ENCODE results near the gene PLCD3. TPM values are rescaled to one million over a fixed set of nuclear protein-coding genes. Genes with fewer than 3 reads are reported as not detected.
A peak's percentile ranks its signal among the peaks of the same experiment; 100 is the strongest.
"Not testable (repeated sequence)": the region's sequence is repeated elsewhere in the genome, so short reads cannot be mapped to it uniquely, and the experiment has no call there.

PLCD3 gene
- total RNA-seq, 1 experiment from 2014 or later, result 35.1 TPM

- ChIA-PET CTCF (interaction anchor here (1.0 kb wide), 1 partner anchor 8 kb away, joined by 3 read pairs; the partner anchor contains the start of gene ACBD4), POLR2A (ENCODE audit: unreplicated experiment) (no interaction called here)
- peak overlapping the region; percentile 48 for H2AFZ ChIP-seq (ENCODE audit: low read length)
- intact Hi-C loops (cut with micrococcal nuclease), result no loop called here
- ATAC-seq (peak; percentile 23), DNase-seq (peak; percentile 78)
- H3K9ac ChIP-seq (ENCODE audit: low read length), result peak overlapping the region; percentile 34
- peak overlapping the region; percentile 72 for H3K4me2 ChIP-seq (ENCODE audit: low read length)
- H3K79me2 ChIP-seq (ENCODE audit: low read length), result peaks cover 76% of the 10 kb centered on the region
- H3K9me3 ChIP-seq (ENCODE audit: low read length), result no peaks in the 10 kb centered on the region
- TF ChIP-seq EZH2phosphoT487 (IDR thresholded peaks at IDR 0.05; ENCODE audit: borderline replicate concordance, low read length), result no peak
- TF ChIP-seq EZH2 (IDR thresholded peaks at IDR 0.05; ENCODE audit: low read length, unreplicated experiment), result no peak
- TF ChIP-seq, protein P1, sequence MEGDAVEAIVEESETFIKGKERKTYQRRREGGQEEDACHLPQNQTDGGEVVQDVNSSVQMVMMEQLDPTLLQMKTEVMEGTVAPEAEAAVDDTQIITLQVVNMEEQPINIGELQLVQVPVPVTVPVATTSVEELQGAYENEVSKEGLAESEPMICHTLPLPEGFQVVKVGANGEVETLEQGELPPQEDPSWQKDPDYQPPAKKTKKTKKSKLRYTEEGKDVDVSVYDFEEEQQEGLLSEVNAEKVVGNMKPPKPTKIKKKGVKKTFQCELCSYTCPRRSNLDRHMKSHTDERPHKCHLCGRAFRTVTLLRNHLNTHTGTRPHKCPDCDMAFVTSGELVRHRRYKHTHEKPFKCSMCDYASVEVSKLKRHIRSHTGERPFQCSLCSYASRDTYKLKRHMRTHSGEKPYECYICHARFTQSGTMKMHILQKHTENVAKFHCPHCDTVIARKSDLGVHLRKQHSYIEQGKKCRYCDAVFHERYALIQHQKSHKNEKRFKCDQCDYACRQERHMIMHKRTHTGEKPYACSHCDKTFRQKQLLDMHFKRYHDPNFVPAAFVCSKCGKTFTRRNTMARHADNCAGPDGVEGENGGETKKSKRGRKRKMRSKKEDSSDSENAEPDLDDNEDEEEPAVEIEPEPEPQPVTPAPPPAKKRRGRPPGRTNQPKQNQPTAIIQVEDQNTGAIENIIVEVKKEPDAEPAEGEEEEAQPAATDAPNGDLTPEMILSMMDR (conservative IDR thresholded peaks at IDR 0.05; ENCODE audit: low read depth, low read length), result no peak
- peak overlapping the region; percentile 24; the same call in 1 of the 2 replicates for H3K4me3 ChIP-seq (ENCODE audit: low read length)
- no TSS peak for BruUV-seq (replicated peaks)
- no peaks in the 10 kb centered on the region for H3F3A ChIP-seq (ENCODE audit: low read length, unreplicated experiment)
- H3K4me1 ChIP-seq (ENCODE audit: insufficient read depth, low read length), result peaks cover 72% of the 10 kb centered on the region
- H3K9me2 ChIP-seq (replicated peaks; ENCODE audit: low read length), result no peaks in the 10 kb centered on the region
- H4K20me1 ChIP-seq (ENCODE audit: low read length), result no peaks in the 10 kb centered on the region
- peak overlapping the region; percentile 68 for H3K27ac ChIP-seq (ENCODE audit: low read length)
- H3K27me3 ChIP-seq (ENCODE audit: low read length), result no peaks in the 10 kb centered on the region
- no peaks in the 10 kb centered on the region for H3K36me3 ChIP-seq (ENCODE audit: low read depth, low read length)
These were observed 4.6 kb downstream of the PLCD3 start for GRCh38 chr17:45127548-45128300.

DNA sequence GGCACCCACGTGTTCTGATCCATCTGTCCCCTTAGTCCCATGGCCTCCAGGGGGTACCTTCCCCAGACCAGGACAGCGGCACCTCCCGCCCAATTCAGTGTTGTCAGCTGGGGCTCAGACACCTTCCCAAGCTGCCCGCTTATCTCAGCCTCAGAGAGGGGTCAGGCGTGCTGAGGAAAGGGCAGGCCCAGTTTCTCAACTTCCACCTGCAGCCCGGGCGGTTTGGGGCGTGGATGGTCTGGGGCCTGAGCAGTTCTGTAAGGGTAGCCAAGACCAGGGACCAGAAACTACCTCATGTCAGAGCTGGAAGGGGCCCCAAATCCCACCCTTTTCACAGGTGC, 5.1 kb downstream of the PLCD3 start:
- Histone ChIP-seq H3K4me2 (ENCODE audit: low read length) (peak overlapping the region; percentile 72), H3K36me3 (ENCODE audit: low read depth, low read length) (no peaks in the 10 kb centered on the region), H3K9me3 (ENCODE audit: low read length) (no peaks in the 10 kb centered on the region), H3F3A (ENCODE audit: low read length, unreplicated experiment) (no peaks in the 10 kb centered on the region), H3K9me2 (replicated peaks; ENCODE audit: low read length) (no peaks in the 10 kb centered on the region), H3K4me1 (ENCODE audit: insufficient read depth, low read length) (peaks cover 78% of the 10 kb centered on the region), H3K4me3 (ENCODE audit: low read length) (no peak overlapping the region), H4K20me1 (ENCODE audit: low read length) (no peaks in the 10 kb centered on the region), H3K27ac (ENCODE audit: low read length) (peak overlapping the region; percentile 68), H3K27me3 (ENCODE audit: low read length) (no peaks in the 10 kb centered on the region), H3K79me2 (ENCODE audit: low read length) (peaks cover 81% of the 10 kb centered on the region), H2AFZ (ENCODE audit: low read length) (no peak overlapping the region; the same call in 1 of the 2 replicates), H3K9ac (ENCODE audit: low read length) (peak overlapping the region; percentile 34)
- ATAC-seq (no peak), DNase-seq (no peak)
- intact Hi-C loops (cut with micrococcal nuclease), result no loop called here
- CTCF ChIA-PET, result interaction anchor here (0.6 to 1.0 kb wide), 2 partner anchors 8 to 63 kb away, joined by 3 read pairs; partner anchors contain the start of gene ACBD4
- POLR2A ChIA-PET (ENCODE audit: unreplicated experiment), result no interaction called here
- BruUV-seq (replicated peaks), result no TSS peak
- no peak for TF ChIP-seq EZH2phosphoT487 (IDR thresholded peaks at IDR 0.05; ENCODE audit: borderline replicate concordance, low read length)
- no peak for TF ChIP-seq EZH2 (IDR thresholded peaks at IDR 0.05; ENCODE audit: low read length, unreplicated experiment)
- TF ChIP-seq, protein P1 (conservative IDR thresholded peaks at IDR 0.05; ENCODE audit: low read depth, low read length), result no peak

GRCh38 chr17:45125509-45125908, 6.8 kb downstream of the PLCD3 start:
- TF ChIP-seq EZH2 (IDR thresholded peaks at IDR 0.05; ENCODE audit: low read length, unreplicated experiment) (no peak), EZH2phosphoT487 (IDR thresholded peaks at IDR 0.05; ENCODE audit: borderline replicate concordance, low read length) (no peak)
- TF ChIP-seq, protein P1 (conservative IDR thresholded peaks at IDR 0.05; ENCODE audit: low read depth, low read length), result no peak
- H3K9me2 ChIP-seq (replicated peaks; ENCODE audit: low read length), result no peaks in the 10 kb centered on the region
- H3F3A ChIP-seq (ENCODE audit: low read length, unreplicated experiment), result no peaks in the 10 kb centered on the region
- BruUV-seq (replicated peaks), result no TSS peak
- peaks cover 68% of the 10 kb centered on the region for H3K4me1 ChIP-seq (ENCODE audit: insufficient read depth, low read length)
- no peaks in the 10 kb centered on the region for H3K9me3 ChIP-seq (ENCODE audit: low read length)
- H3K79me2 ChIP-seq (ENCODE audit: low read length), result peaks cover 71% of the 10 kb centered on the region
- H3K9ac ChIP-seq (ENCODE audit: low read length), result no peak overlapping the region
- H3K4me3 ChIP-seq (ENCODE audit: low read length), result no peak overlapping the region
- ATAC-seq (no peak), DNase-seq (no peak)
- no peak overlapping the region for H3K4me2 ChIP-seq (ENCODE audit: low read length)
- H3K36me3 ChIP-seq (ENCODE audit: low read depth, low read length), result no peaks in the 10 kb centered on the region
- ChIA-PET POLR2A (ENCODE audit: unreplicated experiment) (no interaction called here), CTCF (no interaction called here)
- intact Hi-C loops (cut with micrococcal nuclease), result no loop called here
- H3K27me3 ChIP-seq (ENCODE audit: low read length), result no peaks in the 10 kb centered on the region
- 0 out of 2 replicates have a peak overlapping the region, but pooled peaks have one; percentile 94 for H3K27ac ChIP-seq (ENCODE audit: low read length)
- H4K20me1 ChIP-seq (ENCODE audit: low read length), result no peaks in the 10 kb centered on the region
- no peak overlapping the region for H2AFZ ChIP-seq (ENCODE audit: low read length)

- peak overlapping the region; percentile 76 for H3K4me2 ChIP-seq (ENCODE audit: low read length)
- CTCF ChIA-PET; H3F3A ChIP-seq (ENCODE audit: low read length, unreplicated experiment); H3K36me3 ChIP-seq (ENCODE audit: low read depth, low read length); H3K9me3 ChIP-seq (ENCODE audit: low read length); H3K9me2 ChIP-seq (replicated peaks; ENCODE audit: low read length); H2AFZ ChIP-seq (ENCODE audit: low read length); ATAC-seq; H3K4me3 ChIP-seq (ENCODE audit: low read length); intact Hi-C loops (cut with micrococcal nuclease); DNase-seq; H4K20me1 ChIP-seq (ENCODE audit: low read length); POLR2A ChIA-PET (ENCODE audit: unreplicated experiment); H3K27me3 ChIP-seq (ENCODE audit: low read length); BruUV-seq (replicated peaks): not testable (repeated sequence)
- peak overlapping the region; percentile 74 for H3K9ac ChIP-seq (ENCODE audit: low read length)
- H3K4me1 ChIP-seq (ENCODE audit: insufficient read depth, low read length), result peaks cover 61% of the 10 kb centered on the region
- peaks cover 63% of the 10 kb centered on the region for H3K79me2 ChIP-seq (ENCODE audit: low read length)
- peak overlapping the region; percentile 94 for H3K27ac ChIP-seq (ENCODE audit: low read length)
These were observed 7.6 kb downstream of the PLCD3 start for GRCh38 chr17:45124797-45125122.

Data from PC-3 (cell line).